Activated T-helper 17 cell treated with anti-CD3 and anti-CD28 coated beads, Interleukin-2, amount 50 U/mL, for 72 hours (primary cell): Measurements from ENCODE around the gene CCNYL1. TPM values are rescaled to one million over a fixed set of nuclear protein-coding genes. Genes with fewer than 3 reads are reported as not detected.
"Not testable (repeated sequence)": the region's sequence is repeated elsewhere in the genome, so short reads cannot be mapped to it uniquely, and the experiment has no call there.

Experiments
- ATAC-seq: fragments of 150-1000 bp; cut with Tn5 transposase; replicated peaks from 2 replicates; pipeline ENCODE4 v1.10.0; 2021; ENCODE audit warnings: mild to moderate bottlenecking, moderate library complexity
- H3K27ac Mint-ChIP-seq: one replicate; pipeline ENCODE4 v1.8.0; 2022; ENCODE audit warnings: mixed read lengths
- H3K27me3 Mint-ChIP-seq: one replicate; pipeline ENCODE4 v1.8.0; 2022; ENCODE audit warnings: mixed read lengths
- H3K36me3 Mint-ChIP-seq: one replicate; pipeline ENCODE4 v1.8.0; 2022; ENCODE audit warnings: low read depth, mild to moderate bottlenecking, mixed read lengths
- H3K4me1 Mint-ChIP-seq: one replicate; pipeline ENCODE4 v1.8.0; 2022; ENCODE audit warnings: mixed read lengths
- H3K4me3 Mint-ChIP-seq: one replicate; pipeline ENCODE4 v1.8.0; 2022; ENCODE audit warnings: mild to moderate bottlenecking, mixed read lengths
- H3K9me3 Mint-ChIP-seq: one replicate; pipeline ENCODE4 v1.8.0; 2022; ENCODE audit warnings: mixed read lengths
- total RNA-seq, 2 donors: library from RNA; stranded (reverse); gene quantifications; one replicate each; pipeline ENCODE4 v1.2.3, GENCODE V29; 2022

CCNYL1 gene
- total RNA-seq, 2 donors from 2014 or later = 3.4 to 6.8 TPM

DNA sequence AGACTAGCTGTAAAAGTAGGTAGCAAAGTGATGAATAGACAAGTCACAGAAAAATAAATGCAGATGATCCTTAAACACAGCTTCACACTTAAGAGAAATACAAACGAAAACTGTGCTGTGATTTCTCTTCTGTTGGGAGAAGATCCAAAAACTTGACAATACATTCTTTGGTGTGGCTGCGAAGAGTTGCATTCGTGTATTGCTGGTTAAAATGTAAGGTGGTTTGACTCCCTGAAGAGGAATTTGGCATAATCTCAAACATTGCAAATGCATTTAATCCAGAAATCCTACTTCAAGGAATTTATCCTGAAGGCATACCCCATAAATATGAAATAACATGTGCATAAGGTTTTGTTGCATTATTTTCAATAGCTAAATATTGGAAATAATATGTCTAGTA is 7.1 kb downstream of the CCNYL1 start:
- ATAC-seq = no peak
- Mint-ChIP-seq H3K27me3 (no peaks in the 10 kb centered on the region), H3K9me3 (no peaks in the 10 kb centered on the region), H3K27ac (no peak overlapping the region), H3K36me3 (peaks cover 15% of the 10 kb centered on the region), H3K4me3 (no peak overlapping the region), H3K4me1 (peaks cover 21% of the 10 kb centered on the region)

DNA sequence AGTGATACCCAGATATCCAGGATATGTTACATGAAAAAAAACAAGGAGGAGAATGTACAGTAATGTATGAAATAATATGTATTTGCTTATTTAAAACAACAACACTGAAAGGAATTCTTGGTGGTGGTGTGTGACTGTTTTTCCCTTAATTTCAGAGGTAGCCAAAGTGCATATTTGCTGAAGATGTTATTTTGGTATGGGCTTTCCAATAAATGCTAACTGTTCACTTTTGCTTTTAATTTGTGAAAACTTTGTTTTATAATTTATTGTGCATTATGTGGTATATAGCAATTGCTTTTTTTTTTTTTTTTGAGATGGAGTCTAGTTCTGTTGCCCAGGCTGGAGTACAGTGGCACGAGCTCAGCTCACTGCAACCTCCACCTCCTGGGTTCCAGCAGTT is 7.6 kb downstream of the CCNYL1 start:
- Mint-ChIP-seq H3K4me3 (no peak overlapping the region), H3K27ac (no peak overlapping the region), H3K4me1 (peaks cover 25% of the 10 kb centered on the region), H3K36me3 (peaks cover 16% of the 10 kb centered on the region), H3K27me3 (no peaks in the 10 kb centered on the region), H3K9me3 (no peaks in the 10 kb centered on the region)
- ATAC-seq = no peak

DNA sequence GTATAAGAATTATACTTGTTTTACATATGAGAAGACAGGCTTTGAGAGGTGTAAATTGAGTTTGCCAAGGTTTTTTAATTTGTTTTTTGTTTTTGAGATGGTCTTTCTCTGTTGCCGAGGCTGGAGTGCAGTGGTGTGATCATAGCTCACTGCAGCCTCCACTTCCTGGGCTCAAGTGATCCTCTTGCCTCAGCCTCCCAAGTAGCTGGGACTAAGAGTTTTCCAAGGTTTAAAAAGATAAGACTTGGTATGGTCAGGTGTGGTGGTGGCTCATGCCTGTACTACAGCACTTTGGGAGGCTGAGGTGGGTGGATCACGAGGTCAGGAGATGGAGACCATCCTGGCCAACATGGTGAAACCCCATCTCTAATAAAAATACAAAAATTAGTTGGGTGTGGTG is 8.2 kb downstream of the CCNYL1 start:
- not testable (repeated sequence) for H3K27me3 Mint-ChIP-seq, ATAC-seq, H3K9me3 Mint-ChIP-seq, H3K4me3 Mint-ChIP-seq, H3K27ac Mint-ChIP-seq
- Mint-ChIP-seq H3K36me3 (peaks cover 15% of the 10 kb centered on the region), H3K4me1 (peaks cover 26% of the 10 kb centered on the region)

DNA sequence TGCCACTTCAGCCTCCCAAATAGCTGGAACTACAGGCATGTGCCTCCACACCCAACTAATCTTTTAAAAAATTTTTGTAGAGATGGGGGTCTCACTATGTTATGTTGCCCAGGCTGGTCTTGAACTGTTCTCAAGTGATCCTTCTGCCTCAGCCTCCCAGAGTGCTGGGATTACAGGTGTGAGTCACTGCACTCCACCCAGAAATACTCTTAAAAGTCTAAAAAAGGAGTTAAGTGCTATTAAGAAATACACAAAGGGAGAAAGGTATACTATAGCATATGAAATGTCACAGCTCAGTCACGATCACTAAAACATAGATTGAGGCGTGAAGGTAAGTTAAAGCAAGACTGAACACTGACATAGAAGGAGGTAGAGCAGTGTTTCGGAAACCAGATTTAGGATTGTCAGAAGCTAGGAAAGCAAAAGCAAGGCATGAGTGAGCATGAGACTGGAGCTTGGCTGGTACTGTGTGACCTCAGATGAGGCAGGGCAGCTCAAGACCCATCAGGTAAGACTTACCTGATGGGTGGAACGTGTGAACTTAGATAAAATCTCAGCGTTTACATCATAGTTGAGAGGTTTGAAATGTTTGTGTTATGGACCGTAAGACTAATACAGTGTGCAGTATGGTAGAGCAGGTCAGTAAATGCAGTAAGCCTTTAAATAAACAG is 9.2 kb downstream of the CCNYL1 start:
- H3K36me3 Mint-ChIP-seq = peaks cover 12% of the 10 kb centered on the region
- no peak overlapping the region for H3K27ac Mint-ChIP-seq

DNA sequence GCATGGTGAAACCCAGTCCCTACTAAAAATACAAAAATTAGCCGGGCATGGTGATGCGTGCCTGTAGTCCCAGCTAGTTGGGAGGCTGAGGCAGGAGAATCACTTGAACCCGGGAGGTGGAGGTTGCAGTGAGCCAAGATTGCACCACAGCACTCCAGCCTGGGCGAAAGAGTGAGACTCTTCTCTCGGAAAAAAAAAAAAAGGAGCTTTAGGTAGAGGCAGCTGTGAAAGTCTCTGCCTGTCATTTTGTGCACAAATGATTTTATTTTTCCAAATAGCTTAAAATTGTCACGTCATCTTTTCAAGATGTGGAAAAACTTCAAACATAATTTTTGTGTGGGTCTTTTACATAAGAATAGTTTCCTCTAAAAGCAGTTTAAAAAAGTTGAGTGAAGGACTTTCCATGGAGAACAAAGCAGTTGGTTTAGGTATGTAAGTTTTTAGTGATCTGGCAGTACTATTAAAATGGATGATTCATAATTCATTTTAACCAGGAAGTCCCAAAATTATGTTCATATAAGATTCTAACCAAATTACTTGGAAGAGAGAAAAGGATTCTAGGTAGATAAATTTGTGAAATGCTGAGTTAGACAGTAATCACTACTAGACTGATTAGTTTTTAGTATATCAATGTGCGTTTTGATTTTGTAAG is 11.5 kb downstream of the CCNYL1 start:
- Mint-ChIP-seq H3K4me3 (peak overlapping the region; percentile 55), H3K27me3 (no peaks in the 10 kb centered on the region), H3K36me3 (peaks cover 16% of the 10 kb centered on the region), H3K4me1 (peaks cover 39% of the 10 kb centered on the region), H3K27ac (peak overlapping the region; percentile 43), H3K9me3 (no peaks in the 10 kb centered on the region)
- peak; percentile 63 for ATAC-seq

More for the DNA sequence above, 9.2 kb downstream of the CCNYL1 start:
- no peaks in the 10 kb centered on the region for H3K27me3 Mint-ChIP-seq
- ATAC-seq = no peak
- no peaks in the 10 kb centered on the region for H3K9me3 Mint-ChIP-seq
- no peak overlapping the region for H3K4me3 Mint-ChIP-seq
- peaks cover 30% of the 10 kb centered on the region for H3K4me1 Mint-ChIP-seq

DNA sequence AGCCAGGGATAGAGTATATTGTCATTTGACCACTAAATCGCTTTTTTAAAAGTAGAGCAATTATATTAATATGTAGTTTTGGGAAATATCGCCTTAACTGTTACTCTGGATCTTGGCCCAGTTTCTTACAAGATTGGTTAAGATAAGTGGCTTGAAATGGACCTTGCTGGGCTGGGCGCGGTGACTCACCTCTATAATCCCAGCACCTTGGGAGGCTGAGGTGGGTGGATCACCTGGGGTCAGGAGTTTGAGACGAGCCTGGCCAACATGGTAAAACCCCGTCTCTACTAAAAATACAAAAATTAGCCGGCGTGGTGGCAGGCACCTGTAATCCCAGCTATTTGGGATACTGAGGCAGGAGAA is 12.0 kb downstream of the CCNYL1 start:
- peak overlapping the region; percentile 55 for H3K4me3 Mint-ChIP-seq
- not testable (repeated sequence) for H3K9me3 Mint-ChIP-seq, H3K27me3 Mint-ChIP-seq
- H3K4me1 Mint-ChIP-seq = peaks cover 39% of the 10 kb centered on the region
- H3K36me3 Mint-ChIP-seq = peaks cover 21% of the 10 kb centered on the region
- H3K27ac Mint-ChIP-seq = peak overlapping the region; percentile 43
- ATAC-seq = peak; percentile 16

DNA sequence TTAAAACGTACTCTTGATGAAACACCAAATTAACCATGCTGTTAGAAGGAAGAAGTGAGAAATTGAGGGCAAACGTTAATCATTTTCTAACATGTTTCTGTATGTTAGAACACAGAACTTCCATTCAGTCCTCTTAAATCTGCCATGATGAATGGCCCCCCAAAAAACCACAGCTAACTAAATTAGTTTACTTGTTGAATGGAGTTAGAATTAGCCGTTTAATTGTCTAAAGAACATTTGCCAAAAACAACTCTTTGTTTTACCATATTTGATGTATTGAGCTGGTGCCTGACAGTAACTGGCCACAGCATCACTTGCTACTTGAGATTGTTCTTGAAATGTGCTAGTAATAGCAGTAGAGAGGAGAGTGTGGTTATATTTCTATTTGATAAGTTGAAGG is 12.7 kb downstream of the CCNYL1 start:
- Mint-ChIP-seq H3K4me1 (peaks cover 39% of the 10 kb centered on the region), H3K9me3 (no peaks in the 10 kb centered on the region), H3K4me3 (peak overlapping the region; percentile 55), H3K27me3 (no peaks in the 10 kb centered on the region), H3K36me3 (peaks cover 27% of the 10 kb centered on the region), H3K27ac (peak overlapping the region; percentile 43)
- no peak for ATAC-seq

DNA sequence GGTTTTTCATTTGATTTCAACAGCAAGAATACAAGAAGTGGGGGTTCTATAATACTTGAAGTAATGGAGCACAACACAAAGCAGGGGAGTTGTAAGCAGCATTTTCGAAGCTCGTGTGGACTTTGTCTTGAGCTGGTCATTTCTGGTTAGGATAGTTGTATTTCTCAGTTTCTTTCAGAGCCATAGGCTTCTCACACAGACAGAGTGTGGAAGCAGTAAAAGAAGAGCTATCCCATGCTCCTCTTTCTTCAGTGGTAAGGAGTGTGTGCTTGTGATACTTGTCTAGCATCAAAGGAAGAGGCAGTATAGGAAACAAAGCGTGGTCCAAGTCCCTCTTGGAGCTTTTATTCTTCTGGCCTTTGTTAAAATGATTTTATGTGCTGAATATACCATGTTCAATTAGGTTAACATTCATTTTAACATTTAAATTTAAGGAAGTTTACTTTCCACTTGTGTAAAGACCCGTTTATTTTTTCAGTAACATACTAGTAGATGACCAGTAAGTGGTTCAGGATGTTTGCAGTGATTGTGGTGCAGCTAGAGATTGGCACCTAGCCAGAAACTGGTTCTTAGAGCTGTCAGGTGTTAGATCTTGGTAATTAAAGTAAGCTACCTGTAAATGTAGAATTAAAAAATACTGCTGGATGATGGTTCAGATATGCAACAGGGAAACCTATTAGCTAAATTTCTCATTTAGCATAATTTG is 14.6 kb downstream of the CCNYL1 start:
- ATAC-seq = no peak
- H3K9me3 Mint-ChIP-seq = no peaks in the 10 kb centered on the region
- H3K36me3 Mint-ChIP-seq = peaks cover 40% of the 10 kb centered on the region
- no peaks in the 10 kb centered on the region for H3K27me3 Mint-ChIP-seq
- H3K4me1 Mint-ChIP-seq = peaks cover 33% of the 10 kb centered on the region
- H3K27ac Mint-ChIP-seq = no peak overlapping the region
- no peak overlapping the region for H3K4me3 Mint-ChIP-seq

DNA sequence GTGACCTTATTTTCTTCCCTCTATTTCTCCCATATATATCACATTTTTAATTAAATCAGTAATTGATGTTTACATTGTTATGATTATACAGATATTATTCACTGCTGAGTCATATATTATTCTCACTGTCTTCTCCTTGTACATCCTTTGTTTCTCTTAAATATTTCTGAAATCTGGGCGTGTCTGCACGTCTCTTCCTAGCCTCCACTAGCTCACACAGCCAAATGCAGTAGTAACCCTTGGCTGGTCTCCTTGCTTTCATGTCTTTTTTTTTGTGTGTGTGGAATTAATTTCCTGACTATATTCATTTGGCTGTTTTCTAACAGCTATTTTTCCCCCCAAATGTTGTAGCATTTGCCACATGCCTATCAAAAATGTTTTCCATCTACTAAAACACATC is 15.8 kb downstream of the CCNYL1 start:
- Mint-ChIP-seq H3K36me3 (peaks cover 40% of the 10 kb centered on the region), H3K27me3 (no peaks in the 10 kb centered on the region), H3K27ac (peak overlapping the region; percentile 85), H3K9me3 (no peaks in the 10 kb centered on the region), H3K4me3 (peak overlapping the region; percentile 40), H3K4me1 (peaks cover 31% of the 10 kb centered on the region)
- no peak for ATAC-seq

DNA sequence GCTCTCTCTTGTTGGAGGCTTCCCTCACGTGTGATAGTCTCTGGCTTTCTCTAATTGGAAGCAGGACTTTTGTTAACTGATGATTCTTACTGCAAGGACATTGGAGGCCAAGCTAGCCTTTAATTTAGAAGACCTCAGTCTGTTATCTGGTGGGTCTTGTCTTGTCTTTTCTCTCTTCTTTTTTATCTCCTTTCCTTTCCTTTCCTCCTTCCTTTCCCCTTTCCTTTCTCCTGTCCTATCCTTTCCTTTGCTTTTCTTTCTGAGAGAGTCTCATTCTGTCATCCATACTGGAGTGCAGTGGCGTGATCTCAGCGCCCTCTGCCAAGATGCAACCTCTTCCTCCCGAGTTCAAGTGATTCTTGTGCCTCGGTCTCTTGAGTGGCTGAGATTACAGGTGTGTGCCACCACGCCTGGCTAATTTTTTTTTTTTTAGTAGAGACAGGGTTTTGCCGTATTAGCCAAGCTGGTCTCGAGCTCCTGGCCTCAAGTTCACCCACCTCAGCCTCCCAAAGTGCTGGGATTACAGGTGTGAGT is 18.1 kb downstream of the CCNYL1 start:
- H3K27me3 Mint-ChIP-seq = no peaks in the 10 kb centered on the region
- no peak overlapping the region for H3K4me3 Mint-ChIP-seq
- H3K27ac Mint-ChIP-seq = no peak overlapping the region
- H3K4me1 Mint-ChIP-seq = peaks cover 14% of the 10 kb centered on the region
- ATAC-seq = no peak
- no peaks in the 10 kb centered on the region for H3K9me3 Mint-ChIP-seq
- H3K36me3 Mint-ChIP-seq = peaks cover 51% of the 10 kb centered on the region

DNA sequence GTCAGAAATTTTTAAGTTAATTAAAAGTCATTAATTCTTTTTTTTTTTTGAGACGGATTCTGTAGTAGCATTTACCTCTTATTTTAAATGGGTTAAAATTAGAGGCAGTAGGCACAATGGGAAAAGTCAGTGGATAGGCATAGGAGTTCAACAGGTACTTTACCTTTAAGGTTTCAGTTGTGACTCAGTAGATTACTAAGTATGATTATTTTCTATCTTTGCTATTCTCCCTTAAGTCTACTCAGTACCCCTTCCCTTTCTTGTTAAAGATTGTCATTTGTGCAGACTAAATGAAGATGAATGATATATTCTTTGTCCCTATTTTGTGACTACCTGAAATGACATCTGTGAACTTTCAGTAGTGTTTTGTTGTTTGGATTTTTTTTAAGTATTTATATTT is 19.7 kb downstream of the CCNYL1 start:
- H3K27me3 Mint-ChIP-seq = no peaks in the 10 kb centered on the region
- no peak overlapping the region for H3K4me3 Mint-ChIP-seq
- peaks cover 67% of the 10 kb centered on the region for H3K36me3 Mint-ChIP-seq
- H3K9me3 Mint-ChIP-seq = no peaks in the 10 kb centered on the region
- H3K27ac Mint-ChIP-seq = no peak overlapping the region
- H3K4me1 Mint-ChIP-seq = peaks cover 7% of the 10 kb centered on the region
- ATAC-seq = peak; percentile 64

DNA sequence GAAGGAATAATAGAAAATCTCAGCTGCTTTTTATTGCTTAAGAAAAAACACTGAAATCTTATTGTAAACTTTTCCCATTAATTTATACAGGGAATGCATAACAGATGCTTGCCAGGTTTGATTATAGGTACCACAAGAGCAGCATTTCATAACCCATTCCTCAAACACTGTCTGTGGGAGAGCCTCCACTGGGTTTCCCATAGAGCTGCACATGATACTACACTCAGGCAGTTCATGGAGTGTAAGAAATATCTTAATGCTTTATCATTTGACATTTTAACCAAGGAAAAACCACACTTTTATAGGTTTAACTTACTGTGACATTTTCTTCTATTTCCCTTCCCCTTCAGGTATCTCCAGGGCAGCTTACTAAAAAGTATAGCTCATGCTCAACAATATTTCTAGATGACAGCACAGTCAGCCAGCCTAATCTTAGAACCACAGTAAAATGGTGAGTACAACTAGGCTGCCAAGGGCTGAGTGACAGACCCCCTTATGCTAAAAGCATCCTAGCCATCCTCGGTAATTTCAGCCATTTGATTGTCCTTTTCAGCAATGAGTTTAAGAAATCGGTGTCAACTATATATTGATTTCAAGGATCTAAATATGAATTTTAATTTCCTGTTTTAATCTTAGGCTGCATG is 22.3 kb downstream of the CCNYL1 start:
- no peak overlapping the region for H3K27ac Mint-ChIP-seq
- no peak overlapping the region for H3K4me3 Mint-ChIP-seq
- H3K27me3 Mint-ChIP-seq = no peaks in the 10 kb centered on the region
- H3K9me3 Mint-ChIP-seq = no peaks in the 10 kb centered on the region
- H3K36me3 Mint-ChIP-seq = peaks cover 54% of the 10 kb centered on the region
- no peaks in the 10 kb centered on the region for H3K4me1 Mint-ChIP-seq
- ATAC-seq = no peak

DNA sequence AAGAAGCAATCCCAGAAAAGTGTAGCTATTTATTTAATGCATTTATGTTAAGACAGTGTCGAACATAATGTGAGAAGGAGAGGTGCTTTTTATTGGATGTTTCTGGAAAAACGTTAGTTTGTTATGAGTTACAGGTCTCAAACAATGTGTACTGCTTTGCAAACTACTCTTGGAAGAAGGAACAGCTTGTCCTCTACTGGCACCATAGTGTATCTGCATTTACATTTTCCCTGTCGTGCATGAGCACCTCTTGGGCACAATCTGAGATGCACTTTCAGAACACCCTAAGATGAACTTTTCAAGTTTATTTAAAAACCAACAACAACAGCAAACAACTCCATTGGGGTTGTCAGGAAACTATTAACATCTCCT is 22.8 kb downstream of the CCNYL1 start:
- Mint-ChIP-seq H3K36me3 (peaks cover 49% of the 10 kb centered on the region), H3K9me3 (no peaks in the 10 kb centered on the region), H3K27ac (no peak overlapping the region), H3K4me1 (no peaks in the 10 kb centered on the region), H3K27me3 (no peaks in the 10 kb centered on the region), H3K4me3 (no peak overlapping the region)
- ATAC-seq = no peak

DNA sequence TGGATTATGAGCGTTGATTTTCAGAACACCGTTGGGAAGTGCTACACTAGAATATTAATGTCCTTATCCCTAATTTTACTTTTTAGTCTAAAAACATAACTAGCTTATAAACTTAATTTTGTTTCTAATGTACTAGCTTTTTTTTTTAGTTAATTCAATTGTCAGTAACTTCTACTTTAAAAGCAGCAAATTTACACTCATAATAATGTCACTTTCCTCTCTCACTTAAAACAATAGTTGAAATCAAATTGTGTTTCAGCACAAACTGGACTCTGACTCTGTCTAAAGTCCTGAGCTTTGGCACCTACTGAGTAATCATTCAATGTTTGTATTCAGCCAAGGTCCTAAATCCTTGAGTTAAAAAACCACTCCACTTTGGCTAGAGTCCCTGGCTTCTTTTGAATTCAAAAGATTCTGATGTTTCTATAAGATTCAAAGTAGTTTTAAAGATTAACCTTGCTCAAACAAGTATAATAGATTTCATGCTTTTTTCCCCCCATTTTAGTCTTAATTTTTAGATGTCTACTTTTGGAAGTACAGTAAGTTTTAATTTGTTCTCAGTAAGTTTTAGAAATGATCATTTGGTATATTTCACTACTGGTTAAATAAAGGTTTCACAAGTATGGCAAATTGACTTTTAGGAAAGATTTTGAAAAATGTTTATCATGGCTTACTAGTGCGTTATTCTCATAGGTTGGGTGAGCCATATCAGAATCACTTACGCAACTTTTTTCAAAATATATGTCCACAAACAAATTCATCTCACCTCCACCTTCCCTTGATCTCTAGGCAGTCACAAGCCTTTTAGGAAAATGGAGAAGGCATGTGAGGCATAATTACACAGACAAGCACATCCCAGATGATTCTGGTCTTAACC is 23.4 kb downstream of the CCNYL1 start:
- no peak for ATAC-seq
- no peaks in the 10 kb centered on the region for H3K4me1 Mint-ChIP-seq

More for the DNA sequence above, 23.4 kb downstream of the CCNYL1 start:
- H3K36me3 Mint-ChIP-seq = peaks cover 43% of the 10 kb centered on the region
- no peaks in the 10 kb centered on the region for H3K9me3 Mint-ChIP-seq
- no peak overlapping the region for H3K27ac Mint-ChIP-seq
- no peak overlapping the region for H3K4me3 Mint-ChIP-seq
- H3K27me3 Mint-ChIP-seq = no peaks in the 10 kb centered on the region
